Fibroblast of lung (primary cell): ENCODE measurements around the gene NEURL1.

ENCODE experiments used
- EZH2 ChIP-seq: IDR thresholded peaks from 2 replicates; pipeline ENCODE4 v1.5.1; 2012; ENCODE audit warnings: low read length, control low read depth, mild to moderate bottlenecking; ENCODE audit errors: missing control alignments
- TF ChIP-seq, protein P1 (sequence below), 2 donors: IDR thresholded peaks in 1 of 2; conservative IDR thresholded peaks in 1 of 2; 1 replicate in 1 of 2; 2 replicates in 1 of 2; pipeline ENCODE4 v1.5.1; 2011 to 2012; ENCODE audit warnings: low read length in 2 of 2, control low read depth in 1 of 2, inconsistent platforms in 1 of 2, low read depth in 1 of 2, mild to moderate bottlenecking in 1 of 2

DNA sequence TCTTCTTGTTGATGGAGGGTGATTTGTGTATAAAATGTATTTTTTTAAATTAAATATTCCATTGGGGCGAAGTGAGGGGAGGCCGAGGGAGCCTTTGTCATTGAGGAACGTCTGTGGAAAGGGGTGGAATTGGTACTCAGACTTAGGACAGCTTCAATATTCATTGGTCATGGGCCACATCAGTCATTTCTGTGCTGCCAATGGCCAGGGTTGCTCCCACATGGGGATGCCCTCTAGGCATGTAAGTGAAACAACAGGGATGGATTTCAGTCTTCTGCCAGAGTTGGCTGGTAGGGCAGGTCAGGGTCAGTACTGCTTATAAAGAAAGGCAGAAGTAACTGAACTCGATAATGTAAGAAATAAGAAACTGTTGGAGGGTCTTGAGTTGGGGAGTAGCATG is 47.2 kb downstream of the NEURL1 start:
- TF ChIP-seq, protein P1, sequence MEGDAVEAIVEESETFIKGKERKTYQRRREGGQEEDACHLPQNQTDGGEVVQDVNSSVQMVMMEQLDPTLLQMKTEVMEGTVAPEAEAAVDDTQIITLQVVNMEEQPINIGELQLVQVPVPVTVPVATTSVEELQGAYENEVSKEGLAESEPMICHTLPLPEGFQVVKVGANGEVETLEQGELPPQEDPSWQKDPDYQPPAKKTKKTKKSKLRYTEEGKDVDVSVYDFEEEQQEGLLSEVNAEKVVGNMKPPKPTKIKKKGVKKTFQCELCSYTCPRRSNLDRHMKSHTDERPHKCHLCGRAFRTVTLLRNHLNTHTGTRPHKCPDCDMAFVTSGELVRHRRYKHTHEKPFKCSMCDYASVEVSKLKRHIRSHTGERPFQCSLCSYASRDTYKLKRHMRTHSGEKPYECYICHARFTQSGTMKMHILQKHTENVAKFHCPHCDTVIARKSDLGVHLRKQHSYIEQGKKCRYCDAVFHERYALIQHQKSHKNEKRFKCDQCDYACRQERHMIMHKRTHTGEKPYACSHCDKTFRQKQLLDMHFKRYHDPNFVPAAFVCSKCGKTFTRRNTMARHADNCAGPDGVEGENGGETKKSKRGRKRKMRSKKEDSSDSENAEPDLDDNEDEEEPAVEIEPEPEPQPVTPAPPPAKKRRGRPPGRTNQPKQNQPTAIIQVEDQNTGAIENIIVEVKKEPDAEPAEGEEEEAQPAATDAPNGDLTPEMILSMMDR (conservative IDR thresholded peaks at IDR 0.05 in 1 of 2, IDR thresholded peaks at IDR 0.05 in 1 of 2; ENCODE audit: low read depth in 1 of 2, low read length in 2 of 2) = no peak
- TF ChIP-seq EZH2 = no peak
